Liver (tissue), 9 donors: ENCODE measurements around the gene CBFA2T2. TPM values are rescaled to one million over a fixed set of nuclear protein-coding genes. Genes with fewer than 3 reads are reported as not detected.
"Not testable (repeated sequence)": the region's sequence is repeated elsewhere in the genome, so short reads cannot be mapped to it uniquely, and the experiment has no call there.

ENCODE experiments used
- DNase-seq: peaks from one replicate; pipeline ENCODE4 v3.0.0-alpha.2; 2017; ENCODE audit warnings: low spot score
- H3K27ac ChIP-seq, 2 donors: one replicate each; pipeline ENCODE4 v1.7.0; 2013; ENCODE audit warnings: inconsistent platforms in 2 of 2, low read length in 2 of 2, control low read depth in 1 of 2, low read depth in 1 of 2, mild to moderate bottlenecking in 1 of 2
- H3K27me3 ChIP-seq, 4 donors: one replicate each; pipeline versions ENCODE4 v1.6.1 to v1.7.0; 2013; ENCODE audit warnings: low read length in 3 of 4, inconsistent platforms in 1 of 4, mild to moderate bottlenecking in 1 of 4, moderate library complexity in 1 of 4; ENCODE audit not compliant: control insufficient read depth in 4 of 4, insufficient read depth in 4 of 4
- H3K36me3 ChIP-seq, 4 donors: one replicate each; pipeline versions ENCODE4 v1.6.1 to v1.7.0; 2013; ENCODE audit warnings: low read length in 3 of 4, mild to moderate bottlenecking in 3 of 4, low read depth in 1 of 4, moderate library complexity in 1 of 4; ENCODE audit not compliant: control insufficient read depth in 4 of 4, insufficient read depth in 3 of 4
- H3K4me1 ChIP-seq, 4 donors: one replicate each; pipeline versions ENCODE4 v1.6.1 to v1.7.0; 2013; ENCODE audit warnings: low read length in 3 of 4, mild to moderate bottlenecking in 3 of 4, moderate library complexity in 1 of 4; ENCODE audit not compliant: control insufficient read depth in 4 of 4, insufficient read depth in 4 of 4
- H3K4me3 ChIP-seq, 3 donors: one replicate each; pipeline versions ENCODE4 v1.6.1 to v1.7.0; 2013; ENCODE audit warnings: low read length in 3 of 3, control low read depth in 1 of 3, low read depth in 1 of 3, mild to moderate bottlenecking in 1 of 3
- H3K9ac ChIP-seq, 2 donors: one replicate each; pipeline ENCODE4 v1.7.0; 2013; ENCODE audit warnings: low read length in 2 of 2, mild to moderate bottlenecking in 2 of 2, moderate library complexity in 2 of 2, control low read depth in 1 of 2, low read depth in 1 of 2
- H3K9me3 ChIP-seq, 4 donors: one replicate each; pipeline versions ENCODE4 v1.6.1 to v1.7.0; 2013; ENCODE audit warnings: low read length in 3 of 4; ENCODE audit not compliant: control insufficient read depth in 4 of 4
- ATF3 ChIP-seq: IDR thresholded peaks from 2 replicates; pipeline ENCODE4 v1.6.1; 2016; ENCODE audit warnings: antibody characterized with exemption
- EGR1 ChIP-seq, 2 donors: IDR thresholded peaks; 2 replicates each; pipeline ENCODE4 v1.6.1; 2016 to 2018; ENCODE audit warnings: antibody characterized with exemption in 2 of 2, low read depth in 2 of 2
- HNF4G ChIP-seq: IDR thresholded peaks from 2 replicates; pipeline ENCODE4 v1.6.1; 2016; ENCODE audit warnings: antibody characterized with exemption
- JUND ChIP-seq, 2 donors: IDR thresholded peaks; 2 replicates each; pipeline ENCODE4 v1.6.1; 2016; ENCODE audit warnings: antibody characterized with exemption in 2 of 2
- NR2F2 ChIP-seq: IDR thresholded peaks from 2 replicates; pipeline ENCODE4 v1.6.1; 2016; ENCODE audit warnings: antibody characterized with exemption
- RAD21 ChIP-seq, 2 donors: IDR thresholded peaks; 2 replicates each; pipeline ENCODE4 v1.6.1; 2016; ENCODE audit warnings: antibody characterized with exemption in 2 of 2, mild to moderate bottlenecking in 2 of 2
- REST ChIP-seq: IDR thresholded peaks from 2 replicates; pipeline ENCODE4 v1.6.1; 2016; ENCODE audit warnings: antibody characterized with exemption, mild to moderate bottlenecking
- RXRA ChIP-seq, 2 donors: IDR thresholded peaks; 2 replicates each; pipeline ENCODE4 v1.6.1; 2017 to 2018; ENCODE audit warnings: antibody characterized with exemption in 2 of 2, mild to moderate bottlenecking in 1 of 2
- SP1 ChIP-seq: IDR thresholded peaks from 2 replicates; pipeline ENCODE4 v1.6.1; 2018; ENCODE audit warnings: antibody characterized with exemption, mild to moderate bottlenecking
- TAF1 ChIP-seq: conservative IDR thresholded peaks from 2 replicates; pipeline ENCODE4 v1.6.1; 2016; ENCODE audit warnings: antibody characterized with exemption, mild to moderate bottlenecking
- YY1 ChIP-seq: IDR thresholded peaks from 2 replicates; pipeline ENCODE4 v1.6.1; 2016; ENCODE audit warnings: antibody characterized with exemption, mild to moderate bottlenecking
- ZBTB33 ChIP-seq: IDR thresholded peaks from 2 replicates; pipeline ENCODE4 v1.6.1; 2016; ENCODE audit warnings: antibody characterized with exemption
- WGBS: extraction: QIAGEN DNeasy Blood & Tissue Kit; methylation state at CpG from one replicate; pipeline ENCODE4 v1.1.7; 2013; 5-methylcytosine and 5-hydroxymethylcytosine counted together
- polyA plus RNA-seq, 2 donors: library from polyadenylated mRNA; stranded (reverse) in 1 of 2; unstranded in 1 of 2; fragments of 200-250 nt in 1 of 2; fragments of >200 nt in 1 of 2; fragmentation: Nextera tagmentation in 1 of 2; extraction: Ambion mirVana in 1 of 2; gene quantifications; one replicate each; pipeline versions ENCODE4 v1.2.1 to v1.2.3, GENCODE V29; 2013 to 2015
- total RNA-seq, 2 donors: library from RNA; depleted of rRNA; stranded (reverse); fragments of >200 nt; gene quantifications; one replicate each; pipeline ENCODE4 v1.2.3, GENCODE V29; 2014
- TF ChIP-seq, protein P1 (sequence below): fragments of 150-350 bp; IDR thresholded peaks from 2 replicates; pipeline ENCODE4 v1.5.1; 2017; ENCODE audit warnings: improper control_type of control experiment, low read depth, low read length; ENCODE audit not compliant: missing input control
- TF ChIP-seq, protein P2 (sequence below): IDR thresholded peaks from 2 replicates; pipeline ENCODE4 v1.6.1; 2016; ENCODE audit warnings: antibody characterized with exemption
- donor health status: healthy.
- donor health status: healthy.
- donor health status: healthy.
- donor health status: healthy.
- donor health status: healthy.

Gene CBFA2T2
- total and polyA plus RNA-seq, 4 donors: 2.0 to 5.5 (median 5.3) TPM

DNA sequence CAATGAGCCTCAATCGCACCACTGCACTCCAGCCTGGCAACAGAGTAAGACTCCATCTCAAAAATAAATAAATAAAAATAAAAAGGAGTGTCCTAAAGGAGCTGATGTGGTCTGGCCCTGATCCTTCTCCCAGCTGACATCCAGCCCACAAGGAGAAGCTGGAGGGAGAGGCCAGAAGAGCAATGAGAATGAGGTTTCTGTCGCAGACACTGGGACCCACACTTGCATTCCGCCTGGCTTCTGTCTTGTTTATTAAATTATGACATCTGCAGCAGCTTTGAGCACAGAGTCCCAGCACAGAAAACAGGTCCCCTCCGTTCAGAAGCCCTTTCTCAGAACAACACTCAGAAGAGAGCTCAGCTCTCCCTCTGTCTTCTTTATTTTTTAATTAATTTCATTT lies 206.6 kb downstream of the CBFA2T2 start:
- Histone ChIP-seq H3K27me3 (no peaks in the 10 kb centered on the region), H3K9me3 (no peaks in the 10 kb centered on the region), H3K27ac (no peak overlapping the region), H3K9ac (no peak overlapping the region), H3K4me3 (no peak overlapping the region), H3K4me1 (no peaks in the 10 kb centered on the region), H3K36me3 (no peaks in the 10 kb centered on the region)
- WGBS: 95% methylated on average over 4 of the region's 4 CpGs
- DNase-seq: no peak
- TF ChIP-seq EGR1 (IDR thresholded peaks at IDR 0.05; ENCODE audit: low read depth in 2 of 2) (no peak), RAD21 (IDR thresholded peaks at IDR 0.05) (no peak), HNF4G (no peak), ZBTB33 (no peak), REST (no peak), RXRA (IDR thresholded peaks at IDR 0.05) (no peak), YY1 (no peak), SP1 (no peak), TAF1 (no peak)
- TF ChIP-seq, protein P1, sequence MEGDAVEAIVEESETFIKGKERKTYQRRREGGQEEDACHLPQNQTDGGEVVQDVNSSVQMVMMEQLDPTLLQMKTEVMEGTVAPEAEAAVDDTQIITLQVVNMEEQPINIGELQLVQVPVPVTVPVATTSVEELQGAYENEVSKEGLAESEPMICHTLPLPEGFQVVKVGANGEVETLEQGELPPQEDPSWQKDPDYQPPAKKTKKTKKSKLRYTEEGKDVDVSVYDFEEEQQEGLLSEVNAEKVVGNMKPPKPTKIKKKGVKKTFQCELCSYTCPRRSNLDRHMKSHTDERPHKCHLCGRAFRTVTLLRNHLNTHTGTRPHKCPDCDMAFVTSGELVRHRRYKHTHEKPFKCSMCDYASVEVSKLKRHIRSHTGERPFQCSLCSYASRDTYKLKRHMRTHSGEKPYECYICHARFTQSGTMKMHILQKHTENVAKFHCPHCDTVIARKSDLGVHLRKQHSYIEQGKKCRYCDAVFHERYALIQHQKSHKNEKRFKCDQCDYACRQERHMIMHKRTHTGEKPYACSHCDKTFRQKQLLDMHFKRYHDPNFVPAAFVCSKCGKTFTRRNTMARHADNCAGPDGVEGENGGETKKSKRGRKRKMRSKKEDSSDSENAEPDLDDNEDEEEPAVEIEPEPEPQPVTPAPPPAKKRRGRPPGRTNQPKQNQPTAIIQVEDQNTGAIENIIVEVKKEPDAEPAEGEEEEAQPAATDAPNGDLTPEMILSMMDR: no peak
- TF ChIP-seq, protein P2, sequence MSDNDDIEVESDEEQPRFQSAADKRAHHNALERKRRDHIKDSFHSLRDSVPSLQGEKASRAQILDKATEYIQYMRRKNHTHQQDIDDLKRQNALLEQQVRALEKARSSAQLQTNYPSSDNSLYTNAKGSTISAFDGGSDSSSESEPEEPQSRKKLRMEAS: no peak

DNA sequence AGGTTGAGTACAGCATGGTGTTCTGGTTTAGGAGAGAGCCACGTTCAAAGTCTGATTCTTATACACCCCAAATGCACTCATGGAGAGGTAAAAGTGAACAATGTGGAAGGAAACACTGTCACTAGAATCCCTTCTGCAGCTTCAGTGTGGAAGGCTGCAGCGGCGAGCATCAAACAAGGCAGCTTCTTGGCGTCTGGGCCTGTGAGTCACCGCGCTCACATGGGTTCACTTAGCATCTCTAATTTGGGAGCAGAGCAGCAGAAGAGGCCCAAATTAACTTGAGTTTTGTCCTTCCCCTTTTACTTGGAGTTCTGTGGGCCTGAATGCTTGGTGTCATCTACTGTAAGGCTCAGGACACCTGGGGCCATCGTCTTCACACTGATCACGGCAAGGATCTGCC lies 207.2 kb downstream of the CBFA2T2 start:
- WGBS: 88% methylated on average over 8 of the region's 8 CpGs
- Histone ChIP-seq H3K9ac (no peak overlapping the region), H3K27me3 (no peaks in the 10 kb centered on the region), H3K27ac (no peak overlapping the region), H3K9me3 (no peaks in the 10 kb centered on the region), H3K4me3 (no peak overlapping the region), H3K36me3 (no peaks in the 10 kb centered on the region), H3K4me1 (peaks cover 0 to 4% (median 0%) of the 10 kb centered on the region in 4 donors)
- TF ChIP-seq JUND (IDR thresholded peaks at IDR 0.05) (no peak), ZBTB33 (no peak), NR2F2 (no peak), ATF3 (no peak), RXRA (IDR thresholded peaks at IDR 0.05) (no peak), YY1 (no peak)
- DNase-seq: no peak

- 95% methylated on average over 19 of the region's 27 CpGs for WGBS
- H3K36me3 ChIP-seq, H3K27me3 ChIP-seq, H3K27ac ChIP-seq, DNase-seq, H3K4me3 ChIP-seq, H3K9me3 ChIP-seq, H3K9ac ChIP-seq: not testable (repeated sequence)
- peaks cover 0 to 10% (median 5%) of the 10 kb centered on the region in 4 donors for H3K4me1 ChIP-seq
These were observed 209.1 kb downstream of the CBFA2T2 start for GRCh38 chr20:33698966-33699365.
